Liver (tissue), 9 donors: ENCODE data around the gene RGS3. TPM values are rescaled to one million over a fixed set of nuclear protein-coding genes. Genes with fewer than 3 reads are reported as not detected.
"Not testable (repeated sequence)": the region's sequence is repeated elsewhere in the genome, so short reads cannot be mapped to it uniquely, and the experiment has no call there.

ENCODE experiments used
- DNase-seq: peaks from one replicate; pipeline ENCODE4 v3.0.0-alpha.2; 2017; ENCODE audit warnings: low spot score
- H3K27ac ChIP-seq, 2 donors: one replicate each; pipeline ENCODE4 v1.7.0; 2013; ENCODE audit warnings: inconsistent platforms in 2 of 2, low read length in 2 of 2, control low read depth in 1 of 2, low read depth in 1 of 2, mild to moderate bottlenecking in 1 of 2
- H3K27me3 ChIP-seq, 4 donors: one replicate each; pipeline versions ENCODE4 v1.6.1 to v1.7.0; 2013; ENCODE audit warnings: low read length in 3 of 4, inconsistent platforms in 1 of 4, mild to moderate bottlenecking in 1 of 4, moderate library complexity in 1 of 4; ENCODE audit not compliant: control insufficient read depth in 4 of 4, insufficient read depth in 4 of 4
- H3K36me3 ChIP-seq, 4 donors: one replicate each; pipeline versions ENCODE4 v1.6.1 to v1.7.0; 2013; ENCODE audit warnings: low read length in 3 of 4, mild to moderate bottlenecking in 3 of 4, low read depth in 1 of 4, moderate library complexity in 1 of 4; ENCODE audit not compliant: control insufficient read depth in 4 of 4, insufficient read depth in 3 of 4
- H3K4me1 ChIP-seq, 4 donors: one replicate each; pipeline versions ENCODE4 v1.6.1 to v1.7.0; 2013; ENCODE audit warnings: low read length in 3 of 4, mild to moderate bottlenecking in 3 of 4, moderate library complexity in 1 of 4; ENCODE audit not compliant: control insufficient read depth in 4 of 4, insufficient read depth in 4 of 4
- H3K4me3 ChIP-seq, 3 donors: one replicate each; pipeline versions ENCODE4 v1.6.1 to v1.7.0; 2013; ENCODE audit warnings: low read length in 3 of 3, control low read depth in 1 of 3, low read depth in 1 of 3, mild to moderate bottlenecking in 1 of 3
- H3K9ac ChIP-seq, 2 donors: one replicate each; pipeline ENCODE4 v1.7.0; 2013; ENCODE audit warnings: low read length in 2 of 2, mild to moderate bottlenecking in 2 of 2, moderate library complexity in 2 of 2, control low read depth in 1 of 2, low read depth in 1 of 2
- H3K9me3 ChIP-seq, 4 donors: one replicate each; pipeline versions ENCODE4 v1.6.1 to v1.7.0; 2013; ENCODE audit warnings: low read length in 3 of 4; ENCODE audit not compliant: control insufficient read depth in 4 of 4
- ATF3 ChIP-seq: IDR thresholded peaks from 2 replicates; pipeline ENCODE4 v1.6.1; 2016; ENCODE audit warnings: antibody characterized with exemption
- EGR1 ChIP-seq, 2 donors: IDR thresholded peaks; 2 replicates each; pipeline ENCODE4 v1.6.1; 2016 to 2018; ENCODE audit warnings: antibody characterized with exemption in 2 of 2, low read depth in 2 of 2
- FOXA1 ChIP-seq: IDR thresholded peaks from 2 replicates; pipeline ENCODE4 v1.6.1; 2016; ENCODE audit warnings: antibody characterized with exemption
- FOXA2 ChIP-seq: IDR thresholded peaks from 2 replicates; pipeline ENCODE4 v1.6.1; 2016; ENCODE audit warnings: antibody characterized with exemption
- GABPA ChIP-seq, 2 donors: IDR thresholded peaks in 1 of 2; conservative IDR thresholded peaks in 1 of 2; 2 replicates each; pipeline ENCODE4 v1.6.1; 2016; ENCODE audit warnings: antibody characterized with exemption in 2 of 2, mild to moderate bottlenecking in 1 of 2, moderate library complexity in 1 of 2
- HNF4G ChIP-seq: IDR thresholded peaks from 2 replicates; pipeline ENCODE4 v1.6.1; 2016; ENCODE audit warnings: antibody characterized with exemption
- JUND ChIP-seq, 2 donors: IDR thresholded peaks; 2 replicates each; pipeline ENCODE4 v1.6.1; 2016; ENCODE audit warnings: antibody characterized with exemption in 2 of 2
- MAX ChIP-seq: IDR thresholded peaks from 2 replicates; pipeline ENCODE4 v1.6.1; 2016; ENCODE audit warnings: antibody characterized with exemption
- NR2F2 ChIP-seq: IDR thresholded peaks from 2 replicates; pipeline ENCODE4 v1.6.1; 2016; ENCODE audit warnings: antibody characterized with exemption
- RAD21 ChIP-seq, 2 donors: IDR thresholded peaks; 2 replicates each; pipeline ENCODE4 v1.6.1; 2016; ENCODE audit warnings: antibody characterized with exemption in 2 of 2, mild to moderate bottlenecking in 2 of 2
- REST ChIP-seq: IDR thresholded peaks from 2 replicates; pipeline ENCODE4 v1.6.1; 2016; ENCODE audit warnings: antibody characterized with exemption, mild to moderate bottlenecking
- RXRA ChIP-seq, 2 donors: IDR thresholded peaks; 2 replicates each; pipeline ENCODE4 v1.6.1; 2017 to 2018; ENCODE audit warnings: antibody characterized with exemption in 2 of 2, mild to moderate bottlenecking in 1 of 2
- TAF1 ChIP-seq: conservative IDR thresholded peaks from 2 replicates; pipeline ENCODE4 v1.6.1; 2016; ENCODE audit warnings: antibody characterized with exemption, mild to moderate bottlenecking
- YY1 ChIP-seq: IDR thresholded peaks from 2 replicates; pipeline ENCODE4 v1.6.1; 2016; ENCODE audit warnings: antibody characterized with exemption, mild to moderate bottlenecking
- ZBTB33 ChIP-seq: IDR thresholded peaks from 2 replicates; pipeline ENCODE4 v1.6.1; 2016; ENCODE audit warnings: antibody characterized with exemption
- WGBS: extraction: QIAGEN DNeasy Blood & Tissue Kit; methylation state at CpG from one replicate; pipeline ENCODE4 v1.1.7; 2013; 5-methylcytosine and 5-hydroxymethylcytosine counted together
- polyA plus RNA-seq, 2 donors: library from polyadenylated mRNA; stranded (reverse) in 1 of 2; unstranded in 1 of 2; fragments of 200-250 nt in 1 of 2; fragments of >200 nt in 1 of 2; fragmentation: Nextera tagmentation in 1 of 2; extraction: Ambion mirVana in 1 of 2; gene quantifications; one replicate each; pipeline versions ENCODE4 v1.2.1 to v1.2.3, GENCODE V29; 2013 to 2015
- total RNA-seq, 2 donors: library from RNA; depleted of rRNA; stranded (reverse); fragments of >200 nt; gene quantifications; one replicate each; pipeline ENCODE4 v1.2.3, GENCODE V29; 2014
- donor health status: healthy.
- donor health status: healthy.
- donor health status: healthy.
- donor health status: healthy.
- donor health status: healthy.

RGS3 gene
- total and polyA plus RNA-seq, 4 donors: 13.0 to 65.0 (median 28.3) TPM

GRCh38 chr9:113548221-113549041 is 84.9 kb downstream of the RGS3 start (continued):
- no peak for TF ChIP-seq TAF1
- no peak for TF ChIP-seq GABPA (IDR thresholded peaks at IDR 0.05 in 1 of 2, conservative IDR thresholded peaks at IDR 0.05 in 1 of 2)
- peak; percentile 95 for TF ChIP-seq ATF3
- TF ChIP-seq RXRA (IDR thresholded peaks at IDR 0.05): peak; percentile 86 to 94

- H3K27me3 ChIP-seq, H3K9me3 ChIP-seq, H3K27ac ChIP-seq, H3K9ac ChIP-seq, H3K4me3 ChIP-seq, H3K36me3 ChIP-seq, DNase-seq: not testable (repeated sequence)
- 77% methylated on average over 8 of the region's 8 CpGs for WGBS
- H3K4me1 ChIP-seq: peaks cover 2 to 28% (median 17%) of the 10 kb centered on the region in 4 donors
Observed at GRCh38 chr9:113549892-113550291, 86.4 kb downstream of the RGS3 start.

GRCh38 chr9:113556877-113557593 is 93.5 kb downstream of the RGS3 start:
- no peak for DNase-seq
- H3K36me3 ChIP-seq: no peaks in the 10 kb centered on the region
- H3K9ac ChIP-seq: no peak overlapping the region
- WGBS: 98% methylated on average over 3 of the region's 3 CpGs
- no peak overlapping the region for H3K4me3 ChIP-seq
- no peaks in the 10 kb centered on the region for H3K9me3 ChIP-seq
- H3K27ac ChIP-seq: no peak overlapping the region
- H3K27me3 ChIP-seq: no peaks in the 10 kb centered on the region
- TF ChIP-seq RAD21 (IDR thresholded peaks at IDR 0.05): no peak
- no peak for TF ChIP-seq JUND (IDR thresholded peaks at IDR 0.05)
- no peak for TF ChIP-seq HNF4G
- TF ChIP-seq FOXA1: no peak
- TF ChIP-seq GABPA (IDR thresholded peaks at IDR 0.05 in 1 of 2, conservative IDR thresholded peaks at IDR 0.05 in 1 of 2): no peak
- no peak for TF ChIP-seq ATF3
- H3K4me1 ChIP-seq: peaks cover 3 to 15% (median 10%) of the 10 kb centered on the region in 4 donors

GRCh38 chr9:113558632-113559502 is 95.3 kb downstream of the RGS3 start:
- H3K4me1 ChIP-seq: peaks cover 3 to 15% (median 10%) of the 10 kb centered on the region in 4 donors
- TF ChIP-seq FOXA2 (peak; percentile 32), MAX (peak; percentile 88), EGR1 (IDR thresholded peaks at IDR 0.05; ENCODE audit: low read depth in 2 of 2) (peak; percentile 39 to 63), HNF4G (peak; percentile 77), GABPA (IDR thresholded peaks at IDR 0.05 in 1 of 2, conservative IDR thresholded peaks at IDR 0.05 in 1 of 2) (peak in 1 of 2 donors; percentile 17), TAF1 (no peak), REST (peak; percentile 39), ZBTB33 (no peak), JUND (IDR thresholded peaks at IDR 0.05) (peak; percentile 80 to 87), RAD21 (IDR thresholded peaks at IDR 0.05) (peak; percentile 39 to 72), NR2F2 (peak; percentile 97), YY1 (peak; percentile 66), FOXA1 (peak; percentile 30), RXRA (IDR thresholded peaks at IDR 0.05) (peak; percentile 93 to 98)

More at GRCh38 chr9:113558632-113559502, 95.3 kb downstream of the RGS3 start:
- Histone ChIP-seq H3K9me3 (no peaks in the 10 kb centered on the region), H3K9ac (no peak overlapping the region), H3K27me3 (no peaks in the 10 kb centered on the region), H3K4me3 (no peak overlapping the region), H3K36me3 (no peaks in the 10 kb centered on the region), H3K27ac (peak overlapping the region; percentile 83)
- DNase-seq: no peak
- WGBS: 22% methylated on average over 7 of the region's 7 CpGs
